ENCODE results near the gene NFIA. TPM values are rescaled to one million over a fixed set of nuclear protein-coding genes. Genes with fewer than 3 reads are reported as not detected.

Gene NFIA
- total and polyA plus RNA-seq, 8 donors, result 9.6 to 108 (median 37.2) TPM

DNA sequence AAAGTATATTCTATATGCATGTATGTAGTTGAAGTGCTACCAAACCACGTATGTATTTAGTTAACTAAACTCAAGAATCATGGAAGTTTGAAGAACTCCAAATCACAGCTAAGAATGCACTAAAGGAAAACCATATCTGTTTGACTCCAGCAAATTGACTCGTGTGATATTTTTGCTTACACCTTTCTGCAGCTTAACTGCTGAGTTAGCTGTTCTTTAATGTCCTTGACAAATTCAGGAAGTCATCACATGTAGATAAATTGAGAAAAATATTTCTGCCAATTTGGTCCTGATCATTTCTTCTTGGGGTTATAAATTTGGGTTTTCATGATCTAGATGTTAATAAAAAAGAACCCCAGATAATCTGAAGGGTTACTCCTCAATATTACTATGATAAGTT is 83.0 kb downstream of the NFIA start:
- 66 to 80% (median 75%) methylated on average over 2 of the region's 2 CpGs for WGBS, 5 donors
- H3K27me3 ChIP-seq, result no peaks in the 10 kb centered on the region
- H3K9me3 ChIP-seq, result no peaks in the 10 kb centered on the region
- TF ChIP-seq POLR2AphosphoS5 (IDR thresholded peaks at IDR 0.05), result no peak
- no peak for TF ChIP-seq CTCF (IDR thresholded peaks at IDR 0.05)
- no peak for TF ChIP-seq EP300 (IDR thresholded peaks at IDR 0.05)
- TF ChIP-seq POLR2A (IDR thresholded peaks at IDR 0.05), result no peak
- H3K4me3 ChIP-seq, result no peak overlapping the region
- intact Hi-C loops (cut with DNase I; ENCODE audit: low total_unique reads), result no loop called here
- no peak for DNase-seq
- H3K27ac ChIP-seq, result no peak overlapping the region
- H3K36me3 ChIP-seq, result no peaks in the 10 kb centered on the region
- peaks cover 6 to 56% (median 32%) of the 10 kb centered on the region in 4 donors for H3K4me1 ChIP-seq

GRCh38 chr1:61167309-61167708 is 84.9 kb downstream of the NFIA start:
- H3K4me1 ChIP-seq, result peaks cover 23 to 64% (median 48%) of the 10 kb centered on the region in 4 donors

DNA sequence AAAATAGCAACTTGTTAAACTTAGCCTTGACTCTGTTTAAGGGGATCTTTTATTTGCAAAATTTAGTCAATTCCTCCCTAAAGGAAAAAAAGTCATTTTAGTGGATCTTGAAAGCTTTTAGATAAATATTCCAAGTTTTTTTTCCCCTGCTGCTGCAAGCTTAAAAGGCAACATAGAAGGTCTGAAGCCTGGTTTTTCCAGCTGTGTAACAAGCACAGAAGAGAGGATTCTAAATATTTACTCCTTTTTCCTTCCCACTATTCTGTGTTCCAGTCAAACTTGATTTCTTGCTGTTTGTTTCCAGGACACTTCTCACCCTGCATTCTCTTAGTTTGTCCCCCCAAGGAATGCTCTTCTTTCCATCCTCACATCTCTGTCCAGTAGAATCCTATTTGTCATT is 86.7 kb downstream of the NFIA start:
- H3K4me1 ChIP-seq, result peaks cover 25 to 74% (median 52%) of the 10 kb centered on the region in 4 donors
- TF ChIP-seq POLR2A (IDR thresholded peaks at IDR 0.05) (no peak), POLR2AphosphoS5 (IDR thresholded peaks at IDR 0.05) (no peak), CTCF (IDR thresholded peaks at IDR 0.05) (no peak), EP300 (IDR thresholded peaks at IDR 0.05) (no peak)
- H3K9me3 ChIP-seq, result no peaks in the 10 kb centered on the region
- H3K27me3 ChIP-seq, result no peaks in the 10 kb centered on the region
- intact Hi-C loops (cut with DNase I; ENCODE audit: low total_unique reads), result no loop called here
- no peak for DNase-seq
- no peaks in the 10 kb centered on the region for H3K36me3 ChIP-seq
- peak overlapping the region in 3 of 5 donors; percentile 7 to 73 (median 62) for H3K27ac ChIP-seq
- H3K4me3 ChIP-seq, result no peak overlapping the region

More at GRCh38 chr1:61167309-61167708, 84.9 kb downstream of the NFIA start:
- Histone ChIP-seq H3K27ac (no peak overlapping the region), H3K4me3 (no peak overlapping the region), H3K27me3 (no peaks in the 10 kb centered on the region), H3K9me3 (no peaks in the 10 kb centered on the region), H3K36me3 (no peaks in the 10 kb centered on the region)
- no peak for TF ChIP-seq POLR2A (IDR thresholded peaks at IDR 0.05)
- no peak for DNase-seq
- intact Hi-C loops (cut with DNase I; ENCODE audit: low total_unique reads), result no loop called here
- 75 to 93% (median 85%) methylated on average over 1 of the region's 1 CpG for WGBS, 5 donors

DNA sequence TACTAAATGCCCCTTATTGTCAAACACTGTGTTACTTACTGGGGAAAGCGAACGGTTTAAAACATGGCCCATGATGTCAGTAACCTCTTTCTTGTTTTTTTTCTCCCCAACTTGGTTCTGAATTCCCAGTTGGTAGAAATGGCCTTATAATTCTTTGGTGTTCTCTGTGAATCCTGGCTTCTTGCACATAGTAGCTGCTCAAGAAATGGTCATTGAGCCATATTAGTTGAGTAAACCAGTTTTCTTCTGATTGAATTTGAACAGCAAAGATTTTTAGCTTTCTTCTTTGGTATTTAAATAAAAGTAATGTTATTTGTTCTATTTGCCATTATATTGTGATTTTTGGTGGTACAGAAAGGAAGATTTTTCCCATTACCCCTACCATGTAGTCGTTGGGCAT is 87.3 kb downstream of the NFIA start:
- no peaks in the 10 kb centered on the region for H3K27me3 ChIP-seq
- peak overlapping the region; percentile 7 to 74 (median 62) for H3K27ac ChIP-seq
- DNase-seq, result no peak
- H3K4me1 ChIP-seq, result peaks cover 25 to 80% (median 55%) of the 10 kb centered on the region in 4 donors
- TF ChIP-seq POLR2A (IDR thresholded peaks at IDR 0.05), result no peak
- no peaks in the 10 kb centered on the region for H3K9me3 ChIP-seq
- 88 to 97% (median 94%) methylated on average over 3 of the region's 3 CpGs for WGBS, 5 donors
- intact Hi-C loops (cut with DNase I; ENCODE audit: low total_unique reads), result no loop called here
- H3K36me3 ChIP-seq, result no peaks in the 10 kb centered on the region
- no peak overlapping the region for H3K4me3 ChIP-seq

- Histone ChIP-seq H3K27ac (peak overlapping the region; percentile 36 to 74 (median 62)), H3K27me3 (no peaks in the 10 kb centered on the region), H3K36me3 (no peaks in the 10 kb centered on the region), H3K4me3 (no peak overlapping the region), H3K4me1 (peaks cover 25 to 88% (median 57%) of the 10 kb centered on the region in 4 donors), H3K9me3 (no peaks in the 10 kb centered on the region)
- peak in 1 of 2 donors; percentile 73 for DNase-seq
- intact Hi-C loops (cut with DNase I; ENCODE audit: low total_unique reads), result no loop called here
- TF ChIP-seq POLR2A (IDR thresholded peaks at IDR 0.05), result no peak
- no peak for TF ChIP-seq POLR2AphosphoS5 (IDR thresholded peaks at IDR 0.05)
- TF ChIP-seq CTCF (IDR thresholded peaks at IDR 0.05), result no peak
- TF ChIP-seq EP300 (IDR thresholded peaks at IDR 0.05), result no peak
- WGBS, 5 donors, result 12 to 23% (median 15%) methylated on average over 6 of the region's 6 CpGs
Observed at GRCh38 chr1:61170328-61171238, 88.2 kb downstream of the NFIA start.
